C4-2B (cell line): ENCODE results near the gene PORCN.

Source experiments
- H3K27ac ChIP-seq: fragments of 450-650 bp; 2 replicates; pipeline ENCODE4 v1.5.1; 2017
- CTCF ChIP-seq: fragments of 450-650 bp; conservative IDR thresholded peaks from 2 replicates; pipeline ENCODE4 v1.5.1; 2017; ENCODE audit warnings: mild to moderate bottlenecking
- ZFX ChIP-seq: fragments of 450-650 bp; IDR thresholded peaks from 2 replicates; pipeline ENCODE4 v1.6.1; 2017

The PORCN gene

GRCh38 chrX:48472225-48472624 lies 36.6 kb upstream of the PORCN start:
- TF ChIP-seq ZFX (no peak), CTCF (no peak)
- H3K27ac ChIP-seq: no peak overlapping the region

DNA sequence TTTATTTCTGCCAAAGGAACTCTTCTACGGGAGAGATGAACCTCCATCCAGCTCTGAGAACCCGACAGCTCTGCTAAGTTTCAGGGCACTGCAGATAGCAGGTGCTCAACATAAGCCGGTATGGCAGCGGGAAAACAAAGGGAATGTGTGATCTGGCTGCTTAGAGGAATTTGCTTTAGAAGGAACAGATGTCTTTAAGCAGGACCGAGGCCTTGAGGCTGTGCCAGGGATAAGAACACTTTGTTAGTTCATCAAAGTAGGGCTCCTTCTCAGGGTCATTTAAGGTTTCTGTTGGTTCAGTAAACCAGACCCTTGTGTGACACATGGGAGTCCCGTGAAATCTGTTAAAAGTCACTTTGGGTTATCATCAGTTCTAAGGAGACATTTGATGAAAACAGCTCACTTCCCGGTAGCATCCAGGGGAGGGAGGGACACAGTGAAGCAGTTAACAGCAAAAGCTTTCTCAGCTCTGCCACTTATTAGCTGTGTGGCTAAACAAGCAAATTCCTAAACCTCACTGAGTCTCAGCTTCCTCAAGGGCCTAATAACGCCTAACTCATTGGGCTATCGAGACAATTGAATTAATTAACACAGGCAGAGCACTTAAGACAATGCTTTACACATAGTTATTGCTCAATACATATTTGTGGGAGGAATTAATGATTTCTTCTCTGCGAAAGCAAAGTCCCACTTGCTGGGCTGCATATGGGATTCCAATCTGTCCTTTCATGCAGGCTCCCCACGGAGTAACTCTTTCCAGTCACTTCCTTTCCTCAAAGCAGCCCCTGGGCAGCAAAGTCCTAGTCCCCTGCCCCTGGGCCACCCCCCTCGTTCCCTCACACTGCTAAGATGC lies 35.7 kb upstream of the PORCN start:
- no peak overlapping the region for H3K27ac ChIP-seq

GRCh38 chrX:48473704-48473990 lies 35.1 kb upstream of the PORCN start:
- TF ChIP-seq CTCF (no peak), ZFX (no peak)
- no peak overlapping the region for H3K27ac ChIP-seq

More for the DNA sequence above, 35.7 kb upstream of the PORCN start:
- no peak for TF ChIP-seq ZFX
- TF ChIP-seq CTCF: no peak

DNA sequence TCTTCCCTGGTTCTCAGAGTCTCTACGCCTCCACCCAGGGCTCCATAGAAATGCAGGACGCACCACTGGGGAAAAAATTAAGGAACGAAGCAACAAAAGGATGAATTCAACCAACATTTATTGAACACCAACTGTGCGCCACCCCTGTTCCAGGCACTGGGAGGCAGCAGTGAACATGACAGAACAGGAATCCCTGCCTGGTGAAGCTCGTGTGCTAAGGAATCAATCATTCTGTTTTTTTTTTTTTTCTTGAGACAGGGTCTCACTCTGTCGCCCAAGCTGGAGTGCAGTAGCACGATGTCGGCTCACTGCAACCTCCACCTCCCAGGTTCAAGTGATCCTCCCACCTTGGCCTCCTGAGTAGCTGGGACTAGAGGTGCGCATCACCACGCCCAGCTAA lies 34.7 kb upstream of the PORCN start:
- no peak overlapping the region; the same call in 1 of the 2 replicates for H3K27ac ChIP-seq
- peak; percentile 34 for TF ChIP-seq CTCF
- TF ChIP-seq ZFX: no peak

GRCh38 chrX:48474581-48474980 lies 34.2 kb upstream of the PORCN start:
- H3K27ac ChIP-seq: peak overlapping the region; percentile 96
- TF ChIP-seq ZFX (no peak), CTCF (no peak)

- H3K27ac ChIP-seq: peak overlapping the region; percentile 96
- TF ChIP-seq CTCF (no peak), ZFX (no peak)
These were observed 33.5 kb upstream of the PORCN start for GRCh38 chrX:48475296-48475695.

DNA sequence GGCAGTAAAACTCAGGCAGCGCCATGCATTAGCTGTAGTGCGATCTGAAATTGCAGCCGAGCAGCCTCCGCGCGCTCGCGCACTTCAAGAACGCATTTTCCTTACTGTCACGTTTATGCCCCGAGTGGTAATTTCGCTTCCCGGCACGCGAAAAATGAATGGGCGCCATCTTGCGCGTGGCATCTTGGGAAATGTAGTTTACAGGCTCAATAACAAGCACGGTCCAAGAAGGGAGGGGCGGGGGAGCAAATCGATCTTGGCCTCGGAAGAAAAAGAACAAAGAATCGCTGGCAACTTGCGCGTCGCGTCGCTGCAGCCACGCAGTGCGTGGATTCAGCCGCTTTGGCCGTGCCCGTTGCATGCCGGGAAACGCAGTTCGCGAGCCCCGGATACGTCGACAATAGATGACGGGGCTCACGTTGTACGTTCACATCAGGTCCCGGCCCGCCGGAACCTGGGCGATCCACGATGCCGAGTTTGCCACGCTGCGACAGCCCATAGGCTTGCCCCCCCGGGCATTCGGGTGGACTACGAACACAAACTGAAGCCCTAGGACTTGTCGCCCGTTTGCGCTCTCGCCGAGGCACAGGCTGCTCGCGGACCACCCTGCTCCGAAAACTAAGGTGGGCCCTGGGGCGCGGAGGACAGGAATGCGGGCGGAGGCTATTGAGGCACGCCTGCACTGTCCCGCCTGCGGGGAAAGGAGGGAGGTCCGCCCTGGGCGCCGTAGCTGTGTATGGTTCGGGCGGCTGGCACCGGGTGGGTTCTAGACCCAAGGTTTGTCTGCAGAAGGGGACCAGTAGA lies 32.8 kb upstream of the PORCN start, which contains the start of gene FTSJ1:
Gene FTSJ1 (plus strand): TSS at position 426 of the 804 bp plus-strand sequence. CDS start 1,849 bp downstream, outside the sequence.
- TF ChIP-seq CTCF: no peak
- TF ChIP-seq ZFX: 0 out of 2 replicates have a peak, but pooled peaks have one; percentile 24
- peak within 1 kb of the TSS; percentile 96 for H3K27ac ChIP-seq
